Mammary epithelial cell (primary cell): ENCODE results near the gene ATP11A.

Source experiments
- CTCF ChIP-seq, 2 donors: IDR thresholded peaks in 1 of 2; conservative IDR thresholded peaks in 1 of 2; 2 replicates each; pipeline ENCODE4 v1.5.1; 2011 to 2012; ENCODE audit warnings: inconsistent platforms in 2 of 2, low read length in 2 of 2, mild to moderate bottlenecking in 2 of 2, control low read depth in 1 of 2, low read depth in 1 of 2; ENCODE audit not compliant: insufficient read depth in 1 of 2; ENCODE audit errors: extremely low read depth in 1 of 2
- EZH2 ChIP-seq: IDR thresholded peaks from 2 replicates; pipeline ENCODE4 v1.6.1; 2012; ENCODE audit warnings: low read length, inconsistent platforms, borderline replicate concordance

GRCh38 chr13:112793545-112794445 is 104.0 kb downstream of the ATP11A start:
- TF ChIP-seq CTCF (conservative IDR thresholded peaks at IDR 0.05 in 1 of 2, IDR thresholded peaks at IDR 0.05 in 1 of 2; ENCODE audit: extremely low read depth in 1 of 2, insufficient read depth in 1 of 2, low read depth in 1 of 2, low read length in 2 of 2) = no peak
- TF ChIP-seq EZH2 = no peak
